Amniotic stem cell (primary cell): ENCODE results near the gene UBA6.
A peak's percentile ranks its signal among the peaks of the same experiment; 100 is the strongest.
"Not testable (repeated sequence)": the region's sequence is repeated elsewhere in the genome, so short reads cannot be mapped to it uniquely, and the experiment has no call there.

Experiments
- DNase-seq: peaks from one replicate; lab custom pipeline; 2025; lab: John Stamatoyannopoulos, UW

UBA6 gene

DNA sequence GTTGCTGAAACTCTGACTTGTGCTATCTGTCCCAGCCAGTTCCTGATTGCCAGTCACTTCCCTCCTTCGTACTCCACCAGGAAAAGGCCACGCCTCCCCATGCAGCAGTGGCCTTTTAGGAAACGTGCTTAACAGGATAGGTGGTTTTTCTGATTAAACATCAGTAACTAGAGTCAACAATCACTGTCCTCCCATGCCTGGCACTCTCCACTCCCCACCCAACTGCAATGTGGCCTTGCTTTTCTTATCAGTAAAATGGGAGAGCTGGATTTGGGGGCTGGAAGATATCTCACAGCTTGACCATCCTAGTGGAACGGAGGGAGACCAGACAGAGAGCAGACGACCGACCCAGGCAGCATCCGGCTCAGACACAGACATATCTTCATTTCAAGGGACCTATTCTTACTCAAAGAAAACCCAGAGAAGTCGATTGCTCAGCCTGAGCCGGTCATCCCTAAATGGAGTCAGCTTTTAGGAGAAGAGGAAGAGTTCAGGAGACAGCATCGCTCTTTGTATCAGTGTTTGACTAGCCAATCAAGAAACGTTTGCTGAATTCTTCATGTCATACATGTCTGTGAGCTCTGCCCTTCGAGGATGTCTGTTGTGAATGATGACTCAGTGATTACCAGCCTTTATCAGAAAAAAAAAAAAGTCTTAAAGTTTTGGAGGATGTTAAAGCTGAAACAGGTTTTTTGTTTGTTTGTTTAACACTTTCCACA, 12.7 kb upstream of the UBA6 start:
- no peak for DNase-seq

DNA sequence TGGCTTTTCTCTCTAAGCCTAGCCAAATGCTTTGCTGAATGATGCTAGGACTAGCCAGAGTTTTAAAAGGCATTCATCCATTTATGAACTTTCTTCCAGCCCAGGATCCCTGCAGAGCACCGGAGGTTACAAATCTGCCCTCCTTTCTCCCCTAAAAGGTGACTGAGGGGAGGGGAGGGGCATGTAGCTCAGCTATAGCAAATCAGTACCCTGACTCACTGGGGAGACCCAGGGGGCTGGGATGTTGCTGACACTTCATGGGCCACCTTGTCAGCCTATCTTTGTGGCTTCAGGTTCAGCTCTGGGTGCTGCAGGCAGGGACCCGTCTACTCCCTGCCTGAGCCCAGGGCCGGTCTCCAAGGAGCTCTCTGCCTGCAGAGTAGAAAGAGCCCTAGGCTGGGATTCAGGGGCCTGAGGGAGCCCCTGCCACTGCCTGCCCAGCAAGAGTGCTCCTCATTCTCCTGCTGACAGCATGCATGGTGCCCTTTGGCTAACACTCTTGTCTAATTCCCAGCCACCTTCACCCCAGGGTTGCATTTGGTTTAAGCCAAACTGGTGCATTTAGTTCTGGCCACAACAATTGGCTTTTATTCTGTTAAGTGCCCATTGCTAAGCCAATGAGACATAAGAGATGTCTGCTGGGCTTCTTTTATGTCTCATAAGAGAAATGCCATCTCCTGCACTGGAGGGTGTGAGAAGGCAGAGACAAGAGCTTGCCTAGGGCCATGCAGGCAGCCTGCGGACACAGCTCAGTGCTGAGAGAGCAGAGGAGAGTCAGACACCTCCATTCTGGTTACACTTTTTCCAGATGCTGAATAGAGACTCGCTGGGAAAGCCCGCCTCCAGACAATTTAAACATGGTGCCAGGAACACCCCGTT, 11.9 kb upstream of the UBA6 start:
- no peak for DNase-seq

DNA sequence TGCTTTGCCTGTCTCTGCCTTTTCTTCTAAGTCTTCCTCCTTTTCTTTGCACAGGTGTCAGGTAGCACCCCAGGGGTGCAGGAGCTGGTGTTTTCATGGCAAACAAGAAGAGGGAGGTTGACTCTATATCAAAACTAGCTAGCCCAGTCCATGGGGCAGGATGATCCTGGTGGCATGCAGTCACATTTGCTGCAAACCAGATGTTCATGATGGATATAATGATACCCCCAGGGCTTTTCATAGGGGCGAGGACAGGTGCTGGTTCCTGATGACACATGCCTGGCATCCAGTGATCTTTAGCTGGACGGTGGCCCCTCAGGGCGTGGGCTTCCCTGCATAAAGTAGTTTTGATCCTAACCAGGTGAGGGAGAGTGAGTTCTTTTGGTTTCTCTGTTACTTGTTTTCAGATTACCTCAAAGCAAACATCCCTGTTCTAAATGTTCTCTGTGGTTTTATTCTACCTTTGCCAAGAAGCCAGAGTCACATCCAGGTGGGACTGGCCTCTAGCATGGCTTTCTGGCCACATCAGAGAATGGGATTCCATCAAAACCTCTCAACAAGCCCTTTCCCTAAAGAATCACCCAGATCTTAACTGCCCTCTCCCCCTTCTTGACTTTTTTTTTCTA, 11.2 kb upstream of the UBA6 start:
- DNase-seq, result no peak

GRCh38 chr4:67706682-67707081, 5.7 kb upstream of the UBA6 start:
- not testable (repeated sequence) for DNase-seq

DNA sequence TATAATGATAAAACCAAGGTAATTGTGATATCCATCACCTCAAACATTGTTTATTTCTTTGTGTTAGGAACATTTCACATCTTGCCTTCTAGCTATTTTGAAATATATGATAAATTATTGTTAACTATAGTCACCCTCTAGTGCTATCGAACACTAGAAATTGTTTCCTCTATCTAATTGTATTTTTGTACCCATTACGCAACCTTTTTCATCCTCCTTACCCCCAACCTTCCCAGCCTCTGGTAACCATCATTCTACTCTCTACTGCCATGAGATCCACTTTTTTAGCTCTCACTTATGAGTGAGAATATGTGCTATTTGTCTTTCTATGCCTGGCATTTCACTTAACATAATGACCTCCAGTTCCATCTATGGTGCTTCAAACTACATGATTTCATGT, 3.9 kb upstream of the UBA6 start:
- DNase-seq, result no peak

GRCh38 chr4:67702166-67702565, 1.2 kb upstream of the UBA6 start:
- DNase-seq, result no peak

GRCh38 chr4:67701517-67701850, 529 bp upstream of the UBA6 start:
- no peak for DNase-seq

DNA sequence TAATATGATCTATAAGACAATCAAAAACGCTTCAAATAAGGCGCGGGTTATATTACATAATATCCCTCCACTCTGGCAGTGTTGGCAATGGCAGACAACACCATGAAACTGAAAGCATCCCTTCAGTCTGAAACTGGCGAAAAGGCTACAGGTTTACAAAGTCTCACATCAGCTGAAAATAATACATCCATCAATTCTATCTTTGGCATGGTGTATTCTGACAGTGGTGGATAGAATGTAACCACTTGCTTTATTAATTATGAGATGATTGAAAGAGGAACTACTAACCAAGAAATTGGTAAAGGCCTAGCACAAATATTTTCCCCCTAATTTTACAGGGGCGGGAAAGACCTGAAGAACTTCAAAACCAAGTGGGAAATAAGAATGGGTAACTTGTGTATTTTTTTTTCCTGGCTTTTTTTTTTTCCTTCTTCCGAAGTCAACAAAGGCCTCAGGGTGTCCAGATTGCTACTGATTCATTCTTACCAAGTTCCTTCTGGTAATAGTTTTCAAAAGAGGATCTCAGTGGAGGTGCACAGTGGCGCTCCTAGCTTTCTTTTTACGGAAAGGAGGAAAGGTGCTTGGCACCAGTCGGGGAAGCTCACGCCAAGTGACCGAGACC, 728 bp downstream of the UBA6 start:
- peak; percentile 18 for DNase-seq

GRCh38 chr4:67699603-67700002, 1.4 kb downstream of the UBA6 start:
- no peak for DNase-seq

DNA sequence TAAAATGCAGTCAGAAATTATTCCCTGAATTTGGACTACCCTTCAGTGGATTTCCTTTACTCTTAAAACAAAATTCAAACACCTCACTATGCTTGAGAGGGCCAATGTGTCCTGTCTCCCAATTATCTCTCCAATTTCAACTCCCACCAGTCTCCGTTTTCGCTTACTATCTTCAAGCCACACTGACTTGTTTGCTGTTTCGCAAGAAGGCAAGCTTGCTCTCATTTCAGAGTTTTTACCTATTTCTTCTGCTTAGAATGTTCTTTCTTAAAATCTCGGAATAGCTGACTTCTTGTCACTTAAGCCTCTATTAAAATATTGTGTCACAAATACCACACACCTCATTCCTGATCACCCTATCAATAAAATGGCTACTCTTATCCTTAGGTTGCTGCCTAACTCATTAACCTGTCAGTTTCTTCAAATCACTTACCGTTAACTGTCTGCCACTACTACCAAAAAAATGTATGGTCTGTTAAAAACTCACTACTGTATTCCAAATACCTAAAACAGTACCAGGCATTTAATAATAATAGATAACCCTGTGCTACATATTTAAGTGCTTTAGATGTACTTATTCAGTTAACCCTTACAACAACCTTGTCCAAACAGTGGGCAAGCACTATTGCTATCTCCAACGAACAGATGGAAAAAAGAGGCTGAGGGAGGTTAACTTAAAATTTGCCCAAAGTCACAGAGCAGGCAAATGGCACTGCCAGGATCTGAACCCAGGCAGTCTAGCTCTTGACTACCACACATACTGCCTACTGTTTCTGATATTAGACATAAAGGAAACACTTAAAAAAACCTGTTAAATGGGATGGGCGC, 2.9 kb downstream of the UBA6 start:
- DNase-seq, result no peak

DNA sequence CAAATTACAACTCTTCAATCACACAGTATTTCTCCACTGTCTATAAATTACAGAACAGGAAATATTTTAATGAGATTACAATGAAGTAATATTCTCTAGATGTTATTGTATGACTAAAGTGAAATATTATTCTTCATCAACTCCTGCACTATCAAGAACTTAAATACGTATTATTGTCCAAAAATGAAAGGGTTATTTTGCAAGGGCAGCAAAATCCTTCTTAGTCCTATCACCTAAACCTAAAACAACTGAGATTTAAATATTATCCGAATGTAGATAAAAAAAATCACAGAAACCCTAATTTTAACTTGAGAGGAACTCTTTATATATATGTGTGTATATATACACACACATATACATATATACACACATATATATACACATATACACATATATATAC, 4.9 kb downstream of the UBA6 start:
- no peak for DNase-seq

- no peak for DNase-seq
Observed at GRCh38 chr4:67694662-67695061, 6.3 kb downstream of the UBA6 start.

DNA sequence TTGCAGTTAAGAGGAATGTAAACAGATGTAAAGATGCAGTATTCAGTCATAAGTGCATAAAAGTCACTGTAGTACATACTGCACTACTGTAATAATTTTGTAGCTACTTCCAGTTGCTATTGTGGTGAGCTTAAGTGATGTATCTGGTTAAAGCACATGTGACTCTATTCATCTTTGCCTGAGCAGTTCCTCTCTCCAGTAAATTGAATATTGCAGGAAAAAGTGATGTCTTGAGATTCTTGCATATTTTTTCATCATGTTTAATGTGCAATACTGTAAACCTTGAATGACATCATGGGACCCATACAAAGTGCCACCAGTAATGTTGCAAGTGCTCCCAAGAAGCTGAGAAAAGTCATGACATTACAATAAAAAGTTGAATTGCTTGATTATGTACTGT, 9.6 kb downstream of the UBA6 start:
- no peak for DNase-seq

DNA sequence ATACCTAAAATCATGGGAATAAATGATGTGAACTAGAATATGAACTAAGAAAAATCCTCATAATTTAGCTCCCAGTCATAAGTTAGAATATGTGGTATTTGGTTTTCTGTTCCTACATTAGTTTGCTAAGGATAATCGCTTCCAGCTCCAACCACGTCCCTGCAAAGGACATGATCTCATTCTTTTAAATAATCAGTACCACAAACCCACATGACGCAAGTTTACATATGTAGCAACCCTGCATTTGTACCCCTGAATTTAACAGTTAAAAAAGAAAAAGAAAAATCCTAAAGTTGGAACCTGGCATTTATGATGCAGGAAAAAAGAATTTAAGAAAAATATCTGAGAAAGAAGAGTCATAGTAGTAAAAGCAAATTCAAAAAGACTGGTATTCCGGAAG, 13.3 kb downstream of the UBA6 start:
- DNase-seq, result no peak

- no peak for DNase-seq
Observed at GRCh38 chr4:67685532-67685859, 15.5 kb downstream of the UBA6 start.

GRCh38 chr4:67684839-67685531, 16.0 kb downstream of the UBA6 start:
- peak; percentile 10 for DNase-seq

DNA sequence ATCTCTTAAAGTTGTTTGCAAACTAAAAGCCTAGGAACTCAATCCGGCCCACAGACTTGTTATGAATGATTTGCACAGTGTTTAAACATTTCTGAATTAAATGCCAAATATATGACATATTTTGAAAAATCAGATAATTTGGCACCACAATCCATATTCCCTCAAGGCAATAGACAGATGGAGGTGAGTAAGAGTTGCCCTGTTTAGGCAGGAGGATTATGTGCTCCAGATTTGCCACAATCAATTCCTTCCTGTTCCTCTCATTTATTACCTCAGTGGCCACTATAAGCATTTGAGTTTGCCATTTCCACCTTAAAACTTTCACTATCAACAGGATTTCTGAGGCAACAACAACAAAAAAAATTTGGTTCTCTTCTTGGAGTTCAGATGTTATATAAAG, 18.7 kb downstream of the UBA6 start:
- DNase-seq, result no peak

DNA sequence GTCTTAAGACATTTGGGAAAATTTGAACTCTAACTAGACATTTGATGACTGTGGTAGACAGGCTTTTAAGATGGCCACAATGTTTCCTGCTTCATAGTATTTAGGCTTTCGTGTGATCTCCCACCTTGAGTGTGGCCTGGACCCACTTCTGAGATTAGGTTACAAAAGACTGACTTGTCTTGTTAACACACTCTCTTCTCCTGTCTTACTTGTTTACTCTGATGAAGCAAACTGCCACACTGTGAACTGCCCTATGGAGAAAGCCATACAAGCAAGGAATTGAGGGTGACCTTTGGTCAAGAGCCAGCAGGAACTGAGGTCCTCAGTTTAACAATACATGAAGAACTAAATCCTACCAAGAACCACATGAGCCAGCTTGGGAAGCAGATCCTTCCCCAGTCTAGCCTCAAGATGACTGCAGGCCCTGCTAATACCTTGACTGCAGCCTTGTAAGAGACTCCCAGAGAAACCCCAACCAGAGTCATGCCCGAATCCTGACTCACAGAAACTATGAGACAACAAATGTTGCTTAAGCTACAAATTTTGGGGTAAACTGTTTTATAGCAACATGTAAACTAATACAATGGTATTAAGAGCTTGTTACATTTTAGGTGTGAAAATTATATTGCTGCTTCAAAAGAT, 20.3 kb downstream of the UBA6 start:
- no peak for DNase-seq

DNA sequence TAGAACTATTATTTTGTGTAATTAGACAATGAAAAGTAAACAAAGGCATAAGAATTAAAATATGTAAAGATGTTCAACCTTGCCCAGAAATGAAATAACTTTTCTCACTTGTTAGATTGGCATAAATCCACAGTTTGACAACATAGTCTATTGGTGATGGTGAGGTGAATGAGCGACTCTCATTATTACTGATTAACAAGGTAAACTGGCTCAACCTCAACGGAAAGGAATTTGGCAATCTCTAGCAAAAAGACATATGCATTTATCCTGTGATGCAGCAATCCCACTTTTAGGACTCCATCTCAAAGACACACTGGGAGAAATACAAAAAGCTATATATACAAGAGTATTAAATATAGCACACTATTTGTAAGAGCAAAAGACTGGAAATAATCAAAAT, 22.3 kb downstream of the UBA6 start:
- no peak for DNase-seq

- no peak for DNase-seq
Observed at GRCh38 chr4:67674098-67674497, 26.9 kb downstream of the UBA6 start.

DNA sequence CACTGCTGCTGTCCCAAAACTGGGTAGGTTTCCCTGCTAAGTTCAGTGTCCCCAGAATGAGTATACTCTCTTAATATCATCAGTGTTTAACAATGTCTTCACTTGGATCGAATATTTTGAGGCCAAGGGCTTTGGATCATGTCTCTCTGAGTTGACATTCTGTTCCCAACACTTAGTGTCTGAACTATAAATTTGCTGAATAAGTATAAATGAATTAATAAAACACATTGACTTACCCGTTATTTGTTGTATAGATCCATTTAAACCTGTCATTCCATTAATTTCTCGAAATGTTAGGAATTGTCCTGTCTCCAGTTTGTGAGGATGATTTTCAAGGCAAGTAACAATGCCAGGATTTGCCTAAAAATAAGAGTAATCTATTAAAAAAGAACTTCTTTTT, 32.6 kb downstream of the UBA6 start:
- DNase-seq, result no peak
